Ovary (tissue), 3 donors: ENCODE measurements around the gene MMP25.

ENCODE experiments used
- CTCF ChIP-seq, 3 donors: fragments of 450-650 bp in 2 of 3; fragments of 200-600 bp in 1 of 3; IDR thresholded peaks; one replicate each; pipeline versions ENCODE4 v1.5.1 to v1.8.0; 2016 to 2022; ENCODE audit warnings: antibody characterized with exemption in 3 of 3, mild to moderate bottlenecking in 1 of 3
- POLR2A ChIP-seq: fragments of 450-650 bp; IDR thresholded peaks from one replicate; pipeline ENCODE4 v1.6.1; 2017; ENCODE audit warnings: antibody characterized with exemption, mild to moderate bottlenecking, moderate library complexity
- donor health status: DM: no; HTN: no; CAD: no.

GRCh38 chr16:3065742-3066439 lies 19.5 kb downstream of the MMP25 start:
- no peak for TF ChIP-seq CTCF (IDR thresholded peaks at IDR 0.05)
- no peak for TF ChIP-seq POLR2A
